Neuronal stem cell (in vitro differentiated cells): Measurements from ENCODE around the gene GUCY1A1.

Source experiments
- DNase-seq: peaks from one replicate; pipeline ENCODE4 v3.0.0-alpha.2; 2013; ENCODE audit warnings: low spot score
- H2AFZ ChIP-seq: one replicate; pipeline ENCODE4 v1.6.1; 2013; ENCODE audit warnings: mild to moderate bottlenecking, low read length, inconsistent platforms
- H2AK5ac ChIP-seq: 2 replicates; pipeline ENCODE4 v1.6.1; 2013; ENCODE audit warnings: low read depth, mild to moderate bottlenecking, inconsistent platforms, low read length, moderate library complexity, mixed read lengths
- H2BK120ac ChIP-seq: 2 replicates; pipeline ENCODE4 v1.6.1; 2013; ENCODE audit warnings: low read depth, mild to moderate bottlenecking, inconsistent platforms, low read length, moderate library complexity, mixed read lengths
- H2BK12ac ChIP-seq: one replicate; pipeline ENCODE4 v1.6.1; 2013; ENCODE audit warnings: low read length, inconsistent platforms
- H2BK15ac ChIP-seq: 2 replicates; pipeline ENCODE4 v1.6.1; 2013; ENCODE audit warnings: mild to moderate bottlenecking, low read length, inconsistent platforms, mixed read lengths
- H2BK5ac ChIP-seq: one replicate; pipeline ENCODE4 v1.6.1; 2013; ENCODE audit warnings: inconsistent platforms, mild to moderate bottlenecking, low read length, moderate library complexity
- H3K14ac ChIP-seq: one replicate; pipeline ENCODE4 v1.6.1; 2013; ENCODE audit warnings: low read length, inconsistent platforms
- H3K18ac ChIP-seq: 2 replicates; pipeline ENCODE4 v1.6.1; 2013; ENCODE audit warnings: low read length, inconsistent platforms
- H3K23ac ChIP-seq: 2 replicates; pipeline ENCODE4 v1.6.1; 2013; ENCODE audit warnings: low read depth, mild to moderate bottlenecking, mixed read lengths, low read length, inconsistent platforms; ENCODE audit not compliant: poor library complexity
- H3K27ac ChIP-seq: replicated peaks from 3 replicates; pipeline ENCODE4 v1.5.1; 2013; ENCODE audit warnings: low read length, inconsistent platforms
- H3K27me3 ChIP-seq, 3 experiments: 2 replicates each; pipeline ENCODE4 v1.6.1; 2013; ENCODE audit warnings: low read length in 3 of 3, mild to moderate bottlenecking in 2 of 3, inconsistent platforms in 1 of 3, low read depth in 1 of 3, mixed read lengths in 1 of 3, moderate library complexity in 1 of 3; ENCODE audit not compliant: control insufficient read depth in 3 of 3, insufficient read depth in 3 of 3
- H3K36me3 ChIP-seq, 2 donors: replicated peaks in 1 of 2; 2 replicates each; pipeline ENCODE4 v1.6.1; 2013; ENCODE audit warnings: low read length in 2 of 2; ENCODE audit not compliant: control insufficient read depth in 2 of 2, insufficient read depth in 2 of 2
- H3K4ac ChIP-seq: 2 replicates; pipeline ENCODE4 v1.6.1; 2013; ENCODE audit warnings: inconsistent platforms, mild to moderate bottlenecking, low read length, moderate library complexity
- H3K4me1 ChIP-seq, 2 donors: 1 replicate in 1 of 2; 2 replicates in 1 of 2; pipeline ENCODE4 v1.6.1; 2013; ENCODE audit warnings: low read length in 2 of 2, low read depth in 1 of 2; ENCODE audit not compliant: control insufficient read depth in 2 of 2, insufficient read depth in 1 of 2
- H3K4me2 ChIP-seq: one replicate; pipeline ENCODE4 v1.6.1; 2013; ENCODE audit warnings: mild to moderate bottlenecking, low read length, inconsistent platforms; ENCODE audit not compliant: insufficient read depth, poor library complexity, severe bottlenecking
- H3K4me3 ChIP-seq, 2 donors: 2 replicates each; pipeline ENCODE4 v1.5.1; 2013; ENCODE audit warnings: low read length in 2 of 2, mild to moderate bottlenecking in 2 of 2, inconsistent platforms in 1 of 2, moderate library complexity in 1 of 2
- H3K79me1 ChIP-seq: one replicate; pipeline ENCODE4 v1.6.1; 2013; ENCODE audit warnings: low read depth, mild to moderate bottlenecking, inconsistent platforms, low read length, moderate library complexity
- H3K9ac ChIP-seq: one replicate; pipeline ENCODE4 v1.6.1; 2013; ENCODE audit warnings: mild to moderate bottlenecking, low read depth, low read length, inconsistent platforms; ENCODE audit not compliant: poor library complexity
- H3K9me3 ChIP-seq, 2 donors: replicated peaks in 1 of 2; 2 replicates each; pipeline versions ENCODE3 to v1.6.1; 2013; ENCODE audit warnings: low read length in 2 of 2, mild to moderate bottlenecking in 2 of 2, inconsistent platforms in 1 of 2, low read depth in 1 of 2, mixed read lengths in 1 of 2, moderate library complexity in 1 of 2; ENCODE audit not compliant: control insufficient read depth in 2 of 2, insufficient read depth in 1 of 2
- H4K8ac ChIP-seq: one replicate; pipeline ENCODE4 v1.6.1; 2013; ENCODE audit warnings: low read depth, mild to moderate bottlenecking, inconsistent platforms, low read length, moderate library complexity
- H4K91ac ChIP-seq: one replicate; pipeline ENCODE4 v1.6.1; 2013; ENCODE audit warnings: low read length, low read depth, mild to moderate bottlenecking, inconsistent platforms; ENCODE audit not compliant: poor library complexity
- WGBS, 2 donors: extraction: QIAGEN DNeasy Blood & Tissue Kit; methylation state at CpG; one replicate each; pipeline ENCODE4 v1.1.7; 2013; ENCODE audit warnings: missing lambda C conversion rate in 2 of 2, mixed read lengths in 1 of 2; ENCODE audit not compliant: insufficient read length in 2 of 2, insufficient replicate concordance in 1 of 2; ENCODE audit errors: extremely low coverage in 2 of 2; 5-methylcytosine and 5-hydroxymethylcytosine counted together

GUCY1A1 gene

GRCh38 chr4:155687380-155687982 is 20.8 kb downstream of the GUCY1A1 start:
- WGBS, 2 donors: no CpG with 5 or more reads among the region's 6 CpGs
- H2BK12ac ChIP-seq: no peak overlapping the region
- H2AK5ac ChIP-seq: no peak overlapping the region
- H4K8ac ChIP-seq: no peak overlapping the region
- H2AFZ ChIP-seq: no peak overlapping the region
- no peak overlapping the region for H3K27ac ChIP-seq
- no peak overlapping the region for H2BK15ac ChIP-seq
- H3K79me1 ChIP-seq: no peaks in the 10 kb centered on the region
- H3K23ac ChIP-seq: no peak overlapping the region
- no peak overlapping the region for H3K4me2 ChIP-seq
- no peak overlapping the region for H4K91ac ChIP-seq
- H2BK120ac ChIP-seq: no peak overlapping the region
- H3K18ac ChIP-seq: no peak overlapping the region
- DNase-seq: no peak
- H3K14ac ChIP-seq: no peak overlapping the region
- H3K4me3 ChIP-seq: no peak overlapping the region
- no peaks in the 10 kb centered on the region for H3K9me3 ChIP-seq
- no peaks in the 10 kb centered on the region for H3K4me1 ChIP-seq
- no peak overlapping the region for H2BK5ac ChIP-seq
- H3K36me3 ChIP-seq: no peaks in the 10 kb centered on the region
- H3K4ac ChIP-seq: no peak overlapping the region
- H3K27me3 ChIP-seq: no peaks in the 10 kb centered on the region
- H3K9ac ChIP-seq: no peak overlapping the region

- no peak overlapping the region for H4K8ac ChIP-seq
- H3K27ac ChIP-seq: no peak overlapping the region
Measured at GRCh38 chr4:155688211-155688610, 21.6 kb downstream of the GUCY1A1 start.

GRCh38 chr4:155688860-155689259 is 22.2 kb downstream of the GUCY1A1 start:
- H3K27ac ChIP-seq: no peak overlapping the region
- no peak overlapping the region for H3K14ac ChIP-seq
- WGBS, 2 donors: no CpG with 5 or more reads among the region's 2 CpGs
- no peak overlapping the region for H3K4me2 ChIP-seq
- H3K18ac ChIP-seq: no peak overlapping the region
- no peaks in the 10 kb centered on the region for H3K4me1 ChIP-seq
- H4K91ac ChIP-seq: no peak overlapping the region
- no peak overlapping the region for H3K4me3 ChIP-seq
- H2AK5ac ChIP-seq: no peak overlapping the region
- H3K4ac ChIP-seq: no peak overlapping the region
- no peak overlapping the region for H2AFZ ChIP-seq
- H3K27me3 ChIP-seq: no peaks in the 10 kb centered on the region
- no peak overlapping the region for H2BK5ac ChIP-seq
- no peaks in the 10 kb centered on the region for H3K36me3 ChIP-seq
- H3K23ac ChIP-seq: no peak overlapping the region
- DNase-seq: no peak
- H3K9ac ChIP-seq: no peak overlapping the region
- no peaks in the 10 kb centered on the region for H3K9me3 ChIP-seq
- no peaks in the 10 kb centered on the region for H3K79me1 ChIP-seq
- H2BK120ac ChIP-seq: no peak overlapping the region
- H2BK12ac ChIP-seq: no peak overlapping the region
- no peak overlapping the region for H2BK15ac ChIP-seq
- no peak overlapping the region for H4K8ac ChIP-seq

More at GRCh38 chr4:155688211-155688610, 21.6 kb downstream of the GUCY1A1 start:
- WGBS, 2 donors: no CpG with 5 or more reads among the region's 1 CpG
- Histone ChIP-seq H3K4me2 (no peak overlapping the region), H3K79me1 (no peaks in the 10 kb centered on the region), H3K4me3 (no peak overlapping the region), H2BK120ac (no peak overlapping the region), H3K9me3 (no peaks in the 10 kb centered on the region), H2AK5ac (no peak overlapping the region), H3K4ac (no peak overlapping the region), H3K18ac (no peak overlapping the region), H3K27me3 (no peaks in the 10 kb centered on the region), H3K9ac (no peak overlapping the region), H3K36me3 (no peaks in the 10 kb centered on the region), H2BK12ac (no peak overlapping the region), H4K91ac (no peak overlapping the region), H3K14ac (no peak overlapping the region), H2BK5ac (no peak overlapping the region), H3K23ac (no peak overlapping the region), H2AFZ (no peak overlapping the region), H3K4me1 (no peaks in the 10 kb centered on the region), H2BK15ac (no peak overlapping the region)
- no peak for DNase-seq

GRCh38 chr4:155690044-155690837 is 23.6 kb downstream of the GUCY1A1 start:
- Histone ChIP-seq H2BK120ac (no peak overlapping the region), H3K79me1 (no peaks in the 10 kb centered on the region), H3K14ac (no peak overlapping the region), H2BK5ac (no peak overlapping the region), H3K36me3 (no peaks in the 10 kb centered on the region), H4K8ac (no peak overlapping the region), H2AK5ac (no peak overlapping the region), H3K9ac (no peak overlapping the region), H4K91ac (no peak overlapping the region), H3K23ac (no peak overlapping the region), H3K27me3 (no peaks in the 10 kb centered on the region), H2BK12ac (no peak overlapping the region), H3K18ac (no peak overlapping the region), H2AFZ (no peak overlapping the region), H3K27ac (no peak overlapping the region), H3K9me3 (no peaks in the 10 kb centered on the region), H3K4me1 (no peaks in the 10 kb centered on the region), H3K4me3 (no peak overlapping the region), H3K4ac (no peak overlapping the region), H2BK15ac (no peak overlapping the region), H3K4me2 (no peak overlapping the region)
- WGBS, 2 donors: no CpG with 5 or more reads among the region's 3 CpGs
- no peak for DNase-seq
